GM21786 (cell line): ENCODE measurements around the gene FBXO39.
"Not testable (repeated sequence)": the region's sequence is repeated elsewhere in the genome, so short reads cannot be mapped to it uniquely, and the experiment has no call there.

ENCODE experiments used
- ATAC-seq: cut with Tn5 transposase; IDR thresholded peaks from one replicate; pipeline ENCODE4 v1.9.1; 2021; ENCODE audit not compliant: unreplicated experiment

Gene FBXO39

GRCh38 chr17:6789146-6789545 is 13.1 kb downstream of the FBXO39 start:
- no peak for ATAC-seq

- ATAC-seq = no peak
Observed at GRCh38 chr17:6793748-6794493, 17.9 kb downstream of the FBXO39 start.

GRCh38 chr17:6796017-6796886 is 20.2 kb downstream of the FBXO39 start:
- ATAC-seq = no peak

GRCh38 chr17:6796887-6797490 is 21.0 kb downstream of the FBXO39 start:
- ATAC-seq = no peak

- no peak for ATAC-seq
Observed at GRCh38 chr17:6797718-6798351, 21.8 kb downstream of the FBXO39 start.

GRCh38 chr17:6799738-6800137 is 23.7 kb downstream of the FBXO39 start:
- no peak for ATAC-seq

- ATAC-seq = no peak
Observed at GRCh38 chr17:6800422-6801027, 24.5 kb downstream of the FBXO39 start.

GRCh38 chr17:6811510-6811909 is 35.5 kb downstream of the FBXO39 start:
- ATAC-seq = no peak

GRCh38 chr17:6812295-6812694 is 36.3 kb downstream of the FBXO39 start:
- ATAC-seq = no peak

- no peak for ATAC-seq
Observed at GRCh38 chr17:6815775-6816174, 39.8 kb downstream of the FBXO39 start.

- not testable (repeated sequence) for ATAC-seq
Observed at GRCh38 chr17:6816368-6816767, 40.4 kb downstream of the FBXO39 start.

GRCh38 chr17:6818938-6819337 is 42.9 kb downstream of the FBXO39 start:
- no peak for ATAC-seq

- no peak for ATAC-seq
Observed at GRCh38 chr17:6823011-6823442, 47.0 kb downstream of the FBXO39 start.

GRCh38 chr17:6830383-6830986 is 54.5 kb downstream of the FBXO39 start:
- ATAC-seq = no peak

GRCh38 chr17:6831661-6832263 is 55.7 kb downstream of the FBXO39 start, which contains the start of gene TEKT1:
TSS of gene TEKT1 (minus strand) at chr17:6831729. CDS start at chr17:6830376, 1,353 bp downstream.
- ATAC-seq = no peak
